Measurements from ENCODE around the gene ZNF48. TPM values are rescaled to one million over a fixed set of nuclear protein-coding genes. Genes with fewer than 3 reads are reported as not detected.

ZNF48 gene
- total RNA-seq, 1 experiment from 2014 or later = 57.3 TPM

GRCh38 chr16:30399435-30400186, 4.4 kb downstream of the ZNF48 start:
- H2BK120ac ChIP-seq (ENCODE audit: low read depth, low read length, poor library complexity, severe bottlenecking) = no peak overlapping the region
- H2BK12ac ChIP-seq (ENCODE audit: insufficient read length, low read depth, low read length) = no peak overlapping the region
- TF ChIP-seq CTCF (conservative IDR thresholded peaks at IDR 0.05) = no peak
- DNase-seq = peak; percentile 37
- H3K79me1 ChIP-seq (ENCODE audit: insufficient read depth, low read depth, low read length, poor library complexity, severe bottlenecking) = no peaks in the 10 kb centered on the region
- H3T11ph ChIP-seq (ENCODE audit: low read length) = no peak overlapping the region
- H4K5ac ChIP-seq (ENCODE audit: insufficient read length, low read depth, low read length) = no peak overlapping the region
- no peak overlapping the region for H2AK5ac ChIP-seq (ENCODE audit: insufficient read length, low read length)
- H3K14ac ChIP-seq (ENCODE audit: insufficient read depth, low read length) = peak overlapping the region; percentile 42; the same call in 1 of the 2 replicates
- H3K4ac ChIP-seq (ENCODE audit: low read depth, low read length) = no peak overlapping the region; the same call in 1 of the 2 replicates
- no CpG with 5 or more reads among the region's 12 CpGs for WGBS (ENCODE audit: extremely low coverage, insufficient read length, low lambda C conversion rate)
- H3K79me2 ChIP-seq (ENCODE audit: insufficient read depth, low read length) = peaks cover 4% of the 10 kb centered on the region; the same call in 1 of the 2 replicates
- H2BK5ac ChIP-seq (ENCODE audit: insufficient read length, low read length) = no peak overlapping the region
- H2BK20ac ChIP-seq (ENCODE audit: low read depth, low read length, poor library complexity, severe bottlenecking) = no peak overlapping the region
- no peak overlapping the region for H3K23ac ChIP-seq (ENCODE audit: insufficient read length, low read depth, low read length)
- no peak overlapping the region for H2AFZ ChIP-seq (ENCODE audit: low read length)
- peaks cover 27 to 34% of the 10 kb centered on the region in 2 experiments for H3K4me1 Mint-ChIP-seq
- peaks cover 15% of the 10 kb centered on the region for H3K23me2 ChIP-seq (ENCODE audit: insufficient read length, low read depth, low read length, poor library complexity, severe bottlenecking)
- peak overlapping the region; percentile 12 for H3K27ac ChIP-seq (ENCODE audit: insufficient read length, low read depth, low read length)
- H3K4me1 ChIP-seq (ENCODE audit: insufficient read depth, low read length) = no peaks in the 10 kb centered on the region; the same call in 1 of the 2 replicates
- H3K9ac ChIP-seq (ENCODE audit: extremely low read depth, insufficient read length, low read length) = peak overlapping the region; percentile 75
- no peak overlapping the region for H2BK15ac ChIP-seq (ENCODE audit: low read depth, low read length)
- peak overlapping the region; percentile 59 for H3K18ac ChIP-seq (ENCODE audit: insufficient read length, low read depth, low read length)
- no peaks in the 10 kb centered on the region for H3K27me3 ChIP-seq (ENCODE audit: insufficient read depth, low read length)
- H4K20me1 ChIP-seq (ENCODE audit: control insufficient read depth, insufficient read depth, insufficient read length) = no peaks in the 10 kb centered on the region
- no peak overlapping the region for H4K91ac ChIP-seq (ENCODE audit: insufficient read length, low read depth, low read length)
- H3K4me3 Mint-ChIP-seq = peak overlapping the region; percentile 67 to 84
- peaks cover 2% of the 10 kb centered on the region for H3K27me3 Mint-ChIP-seq (ENCODE audit: low read depth)
- no peaks in the 10 kb centered on the region; a peak in 1 of 5 replicates for H3K9me3 Mint-ChIP-seq
- H4K8ac ChIP-seq (replicated peaks; ENCODE audit: insufficient read length, low read depth, low read length) = no peak overlapping the region
- no peaks in the 10 kb centered on the region for H3K9me3 ChIP-seq (ENCODE audit: control insufficient read depth, low read depth, low read length)
- H3K36me3 Mint-ChIP-seq (ENCODE audit: insufficient read depth in 1 of 3, low read depth in 3 of 3) = peaks cover 9 to 33% (median 20%) of the 10 kb centered on the region in 3 experiments; a peak in 6 of 7 replicates
- H3K56ac ChIP-seq (ENCODE audit: insufficient read length, low read depth, low read length) = no peak overlapping the region
- H3K4me2 ChIP-seq (ENCODE audit: insufficient read depth, insufficient read length, low read length) = peak overlapping the region; percentile 47
- H3K27ac Mint-ChIP-seq = peak overlapping the region; percentile 96 to 98 (median 98)
